ENCODE data around the gene ANO9.

ANO9 gene

DNA sequence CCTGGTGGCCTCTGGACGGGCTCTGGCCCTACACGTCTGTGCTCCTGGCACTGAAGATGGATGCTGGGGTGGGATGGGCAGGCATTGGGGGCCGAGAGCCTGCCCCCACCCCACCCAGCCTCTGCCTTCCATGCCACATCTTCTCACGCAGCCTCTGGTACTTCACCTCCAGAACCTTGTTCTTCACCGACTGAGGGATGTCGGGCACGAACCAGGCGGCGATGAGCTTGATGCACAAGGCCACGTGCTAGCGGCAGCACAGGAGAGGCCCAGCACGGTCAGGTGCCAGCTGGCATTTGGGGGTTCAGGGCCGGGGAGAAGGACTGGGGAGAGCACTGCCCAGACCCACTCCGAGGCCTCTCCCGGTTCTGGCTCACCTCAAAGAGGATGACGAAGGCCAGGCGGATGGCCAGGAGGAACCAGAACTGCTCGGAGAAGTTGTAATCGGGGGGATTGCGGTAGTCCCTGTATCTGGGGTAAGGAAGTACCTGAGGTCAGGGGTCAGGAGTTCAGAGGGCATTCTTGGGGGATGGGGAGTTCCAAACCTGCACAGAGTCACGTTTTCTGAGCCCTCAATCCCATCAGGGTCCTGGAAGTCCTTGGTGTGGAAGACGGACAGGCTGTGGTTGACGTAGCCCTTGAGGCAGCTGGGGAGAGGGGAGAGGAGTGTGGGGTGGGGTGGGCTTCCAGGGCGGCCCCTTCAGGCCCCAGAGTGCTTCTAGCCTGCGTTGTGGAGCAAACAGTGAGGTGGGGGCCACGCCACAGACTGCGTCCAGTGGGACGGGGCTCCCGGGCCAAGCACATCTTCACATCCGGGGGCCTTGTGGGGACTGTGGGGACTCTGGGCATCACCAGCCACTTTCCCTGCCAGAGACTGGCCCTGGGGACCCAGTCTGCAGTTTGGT lies 23.2 kb downstream of the ANO9 start:
- Histone ChIP-seq H3K9me3 (ENCODE audit: severe bottlenecking) (peaks cover 2% of the 10 kb centered on the region), H3K36me3 (no peaks in the 10 kb centered on the region), H3K27me3 (ENCODE audit: insufficient read depth, low read depth, severe bottlenecking) (peaks cover 31% of the 10 kb centered on the region), H3K4me3 (ENCODE audit: low read depth, low read length) (no peak overlapping the region), H3K27ac (no peak overlapping the region)
- TF ChIP-seq, protein P1, sequence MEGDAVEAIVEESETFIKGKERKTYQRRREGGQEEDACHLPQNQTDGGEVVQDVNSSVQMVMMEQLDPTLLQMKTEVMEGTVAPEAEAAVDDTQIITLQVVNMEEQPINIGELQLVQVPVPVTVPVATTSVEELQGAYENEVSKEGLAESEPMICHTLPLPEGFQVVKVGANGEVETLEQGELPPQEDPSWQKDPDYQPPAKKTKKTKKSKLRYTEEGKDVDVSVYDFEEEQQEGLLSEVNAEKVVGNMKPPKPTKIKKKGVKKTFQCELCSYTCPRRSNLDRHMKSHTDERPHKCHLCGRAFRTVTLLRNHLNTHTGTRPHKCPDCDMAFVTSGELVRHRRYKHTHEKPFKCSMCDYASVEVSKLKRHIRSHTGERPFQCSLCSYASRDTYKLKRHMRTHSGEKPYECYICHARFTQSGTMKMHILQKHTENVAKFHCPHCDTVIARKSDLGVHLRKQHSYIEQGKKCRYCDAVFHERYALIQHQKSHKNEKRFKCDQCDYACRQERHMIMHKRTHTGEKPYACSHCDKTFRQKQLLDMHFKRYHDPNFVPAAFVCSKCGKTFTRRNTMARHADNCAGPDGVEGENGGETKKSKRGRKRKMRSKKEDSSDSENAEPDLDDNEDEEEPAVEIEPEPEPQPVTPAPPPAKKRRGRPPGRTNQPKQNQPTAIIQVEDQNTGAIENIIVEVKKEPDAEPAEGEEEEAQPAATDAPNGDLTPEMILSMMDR (IDR thresholded peaks at IDR 0.05; ENCODE audit: low read depth, low read length), result no peak
- DNase-seq, result no peak

DNA sequence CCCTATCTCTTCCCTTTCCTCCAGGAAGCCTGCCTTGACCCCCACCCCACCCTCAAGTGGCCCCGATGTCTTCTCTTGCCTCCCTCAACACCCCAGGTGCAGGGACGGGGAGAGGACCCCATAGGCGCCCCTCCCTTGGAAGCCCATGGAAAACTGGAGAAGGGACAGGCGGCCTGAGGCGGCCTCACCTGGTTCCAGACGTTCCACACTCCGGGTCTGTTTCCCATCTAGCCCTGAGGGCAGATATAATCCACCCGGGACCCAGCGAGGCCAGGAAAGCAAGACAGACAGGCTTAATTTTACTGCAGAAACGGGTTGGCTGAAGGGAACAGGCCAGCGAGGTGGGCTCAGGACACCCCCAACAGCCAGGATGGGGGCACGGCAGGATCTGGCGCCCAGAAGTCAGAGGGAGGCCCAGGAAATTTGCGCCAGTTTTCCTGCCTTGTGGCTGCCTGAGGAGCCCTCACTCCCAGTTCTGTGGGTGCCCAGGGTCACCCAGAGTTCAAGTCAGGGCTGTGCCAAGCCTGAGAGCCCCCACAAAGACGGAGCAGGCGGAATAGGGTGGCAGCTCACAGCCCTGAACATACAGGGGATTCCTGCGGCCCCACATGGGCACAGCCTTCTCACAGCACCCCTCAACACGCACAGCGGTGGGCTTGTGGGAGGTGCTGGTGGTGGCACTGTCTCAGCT lies 24.0 kb downstream of the ANO9 start:
- H3K27ac ChIP-seq, result no peak overlapping the region
- H3K36me3 ChIP-seq, result no peaks in the 10 kb centered on the region
- TF ChIP-seq, protein P1 (IDR thresholded peaks at IDR 0.05; ENCODE audit: low read depth, low read length), result no peak
- H3K27me3 ChIP-seq (ENCODE audit: insufficient read depth, low read depth, severe bottlenecking), result peaks cover 33% of the 10 kb centered on the region
- no peak overlapping the region; the same call in 1 of the 2 replicates for H3K4me3 ChIP-seq (ENCODE audit: low read depth, low read length)
- no peak for DNase-seq
- H3K9me3 ChIP-seq (ENCODE audit: severe bottlenecking), result peaks cover 2% of the 10 kb centered on the region

DNA sequence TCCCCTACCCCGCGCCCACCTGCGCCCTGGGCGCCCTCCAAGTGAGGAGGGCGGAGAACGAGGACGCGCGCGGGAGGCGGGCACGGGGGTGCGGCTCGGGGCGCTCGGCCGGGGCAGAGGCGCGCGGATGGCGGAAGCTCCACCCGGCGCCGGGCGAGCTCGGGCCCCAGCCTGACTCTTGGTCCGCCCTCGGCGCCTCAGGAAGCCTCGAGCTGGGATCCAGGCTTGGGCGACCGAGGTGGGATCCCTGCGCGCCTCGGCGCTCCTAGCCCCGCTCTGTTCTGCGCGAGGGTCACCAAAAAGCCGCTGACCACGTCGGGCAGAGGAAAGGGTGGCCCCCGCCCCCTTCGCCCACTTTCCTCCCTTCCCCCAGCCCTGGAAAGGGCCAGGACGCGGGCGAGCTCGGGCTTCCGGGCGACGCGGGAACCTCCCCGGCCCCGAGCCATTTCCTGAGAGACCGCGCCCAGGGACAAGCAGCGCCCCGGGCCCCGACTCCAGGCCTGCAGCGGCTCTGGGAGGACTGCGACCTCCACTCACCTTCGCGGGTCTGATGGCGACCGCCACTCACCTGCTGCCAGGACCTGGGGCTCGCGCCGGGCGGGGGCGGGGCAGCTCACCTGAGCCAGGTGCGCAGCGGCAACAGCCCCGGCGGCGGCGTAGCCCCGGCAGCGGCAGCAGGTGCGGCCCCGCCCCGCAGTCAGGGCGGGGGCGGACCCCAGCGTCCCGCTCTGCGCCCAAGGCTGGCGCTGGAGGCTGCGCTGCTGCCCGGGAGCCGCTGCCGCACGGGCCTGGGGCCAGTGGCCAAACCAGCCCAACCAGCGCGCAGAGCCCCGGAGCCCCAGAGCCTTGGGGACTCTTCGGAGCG lies 24.8 kb downstream of the ANO9 start:
- peaks cover 2% of the 10 kb centered on the region for H3K9me3 ChIP-seq (ENCODE audit: severe bottlenecking)
- TF ChIP-seq, protein P1 (IDR thresholded peaks at IDR 0.05; ENCODE audit: low read depth, low read length), result no peak
- DNase-seq, result no peak
- H3K36me3 ChIP-seq, result no peaks in the 10 kb centered on the region
- H3K27me3 ChIP-seq (ENCODE audit: insufficient read depth, low read depth, severe bottlenecking), result peaks cover 33% of the 10 kb centered on the region
- H3K4me3 ChIP-seq (ENCODE audit: low read depth, low read length), result peak overlapping the region; percentile 45
- no peak overlapping the region for H3K27ac ChIP-seq

DNA sequence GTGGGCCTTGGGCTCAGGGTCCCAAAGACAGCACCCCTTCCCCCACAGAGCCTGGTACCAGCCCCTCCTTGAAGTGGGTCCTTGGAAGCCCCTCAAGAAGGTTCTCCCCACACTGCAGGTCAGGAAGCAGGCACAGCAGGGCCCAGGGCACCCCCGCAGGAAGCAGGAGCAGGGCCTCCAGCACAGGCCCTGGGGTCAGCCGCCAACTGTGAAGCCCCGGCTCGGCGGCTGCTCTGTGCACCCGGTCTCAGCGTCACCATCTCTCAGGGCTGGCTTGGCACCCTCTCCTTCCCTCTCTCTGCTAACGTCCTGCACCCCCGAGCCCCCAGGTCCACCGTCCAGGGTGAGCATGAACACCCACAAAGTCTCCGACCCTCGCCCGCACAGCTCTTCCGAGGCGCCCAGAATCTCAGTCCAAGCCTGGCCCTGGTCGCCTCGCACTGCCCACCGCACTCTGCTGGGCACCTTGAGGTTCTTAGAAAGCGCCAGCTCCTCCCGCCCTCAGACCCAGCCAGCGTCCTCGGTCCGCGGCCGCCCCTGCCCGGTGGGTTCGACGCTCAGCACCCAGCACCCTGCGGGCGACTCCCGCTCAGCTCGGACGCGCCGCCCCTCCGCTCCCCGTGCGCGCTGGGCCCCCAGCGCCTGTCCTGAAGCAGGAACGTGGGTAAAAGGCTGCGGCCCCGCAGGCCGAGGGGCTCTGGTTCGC lies 25.6 kb downstream of the ANO9 start:
- Histone ChIP-seq H3K36me3 (no peaks in the 10 kb centered on the region), H3K27ac (no peak overlapping the region), H3K9me3 (ENCODE audit: severe bottlenecking) (peaks cover 2% of the 10 kb centered on the region), H3K27me3 (ENCODE audit: insufficient read depth, low read depth, severe bottlenecking) (peaks cover 33% of the 10 kb centered on the region), H3K4me3 (ENCODE audit: low read depth, low read length) (peak overlapping the region; percentile 45)
- TF ChIP-seq, protein P1 (IDR thresholded peaks at IDR 0.05; ENCODE audit: low read depth, low read length), result no peak
- DNase-seq, result no peak

DNA sequence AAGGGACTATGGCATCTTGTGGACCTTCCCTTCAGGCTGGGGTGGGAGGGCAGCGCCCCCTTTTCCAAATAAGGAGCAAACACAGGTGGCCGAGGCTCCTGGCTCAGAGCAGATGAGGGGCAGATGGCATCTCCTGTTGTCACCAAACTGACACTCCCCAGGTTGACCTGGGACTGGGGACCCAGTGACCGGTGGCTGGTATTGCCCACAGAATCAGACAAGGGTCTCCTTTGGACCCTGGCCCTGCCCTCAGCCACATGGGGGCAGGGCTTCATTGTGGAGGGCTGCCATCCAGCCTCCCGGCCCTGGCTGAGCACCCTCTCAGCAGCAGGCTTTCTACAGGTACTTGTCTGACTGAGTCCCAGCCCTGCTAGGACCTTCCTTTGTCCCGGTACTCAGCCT lies 26.2 kb downstream of the ANO9 start:
- no peaks in the 10 kb centered on the region for H3K36me3 ChIP-seq
- H3K27me3 ChIP-seq (ENCODE audit: insufficient read depth, low read depth, severe bottlenecking), result peaks cover 33% of the 10 kb centered on the region
- peaks cover 2% of the 10 kb centered on the region for H3K9me3 ChIP-seq (ENCODE audit: severe bottlenecking)
- no peak for DNase-seq
- TF ChIP-seq, protein P1 (IDR thresholded peaks at IDR 0.05; ENCODE audit: low read depth, low read length), result no peak
- no peak overlapping the region for H3K4me3 ChIP-seq (ENCODE audit: low read depth, low read length)
- no peak overlapping the region for H3K27ac ChIP-seq
